ENCODE measurements around the gene TCEAL9. TPM values are rescaled to one million over a fixed set of nuclear protein-coding genes. Genes with fewer than 3 reads are reported as not detected.
"Not testable (repeated sequence)": the region's sequence is repeated elsewhere in the genome, so short reads cannot be mapped to it uniquely, and the experiment has no call there.

The TCEAL9 gene
- polyA plus RNA-seq (ENCODE audit: insufficient read length in 12 of 12) = 100 to 1,000 TPM in 11 of 12 donors, not detected in 1; 124 to 237 (median 190) TPM
- long read RNA-seq, donor 1, transcript TCEAL9-201 (2 exons, 699 nt) = minor isoform, 9 of 102 reads
- long read RNA-seq, donor 1, transcript TCEAL9-202 (3 exons, 1,033 nt) = major isoform, 60 of 102 reads
- long read RNA-seq, donor 1, transcript TCEAL9-203 (1 exons, 1,938 nt) = minor isoform, 22 of 102 reads
- long read RNA-seq, donor 1, partial matches to known transcripts = 11 of 102 reads
- long read RNA-seq, donor 1, other reads (novel, unspliced or antisense) = 0 of 102 reads
- long read RNA-seq, donor 2, transcript TCEAL9-203 (1 exons, 1,938 nt) = minor isoform, 33 of 144 reads
- long read RNA-seq, donor 2, transcript TCEAL9-201 (2 exons, 699 nt) = minor isoform, 25 of 144 reads
- long read RNA-seq, donor 2, transcript TCEAL9-202 (3 exons, 1,033 nt) = major isoform, 80 of 144 reads
- long read RNA-seq, donor 2, partial matches to known transcripts = 6 of 144 reads
- long read RNA-seq, donor 2, other reads (novel, unspliced or antisense) = 0 of 144 reads
- long read RNA-seq, donor 3, transcript TCEAL9-202 (3 exons, 1,033 nt) = major isoform, 49 of 67 reads
- long read RNA-seq, donor 3, transcript TCEAL9-203 (1 exons, 1,938 nt) = minor isoform, 11 of 67 reads
- long read RNA-seq, donor 3, transcript TCEAL9-201 (2 exons, 699 nt) = minor isoform, 7 of 67 reads
- long read RNA-seq, donor 3, partial matches to known transcripts = 0 of 67 reads
- long read RNA-seq, donor 3, other reads (novel, unspliced or antisense) = 0 of 67 reads
- long read RNA-seq, donor 4, transcript TCEAL9-203 (1 exons, 1,938 nt) = minor isoform, 5 of 39 reads
- long read RNA-seq, donor 4, transcript TCEAL9-201 (2 exons, 699 nt) = minor isoform, 5 of 39 reads
- long read RNA-seq, donor 4, transcript TCEAL9-202 (3 exons, 1,033 nt) = major isoform, 29 of 39 reads
- long read RNA-seq, donor 4, partial matches to known transcripts = 0 of 39 reads
- long read RNA-seq, donor 4, other reads (novel, unspliced or antisense) = 0 of 39 reads
- long read RNA-seq, donor 5, transcript TCEAL9-202 (3 exons, 1,033 nt) = major isoform, 75 of 111 reads
- long read RNA-seq, donor 5, transcript TCEAL9-203 (1 exons, 1,938 nt) = minor isoform, 17 of 111 reads
- long read RNA-seq, donor 5, transcript TCEAL9-201 (2 exons, 699 nt) = minor isoform, 19 of 111 reads
- long read RNA-seq, donor 5, partial matches to known transcripts = 0 of 111 reads
- long read RNA-seq, donor 5, other reads (novel, unspliced or antisense) = 0 of 111 reads
- long read RNA-seq, donor 6, transcript TCEAL9-201 (2 exons, 699 nt) = minor isoform, 19 of 99 reads
- long read RNA-seq, donor 6, transcript TCEAL9-202 (3 exons, 1,033 nt) = major isoform, 43 of 99 reads
- long read RNA-seq, donor 6, transcript TCEAL9-203 (1 exons, 1,938 nt) = minor isoform, 25 of 99 reads
- long read RNA-seq, donor 6, partial matches to known transcripts = 12 of 99 reads
- long read RNA-seq, donor 6, other reads (novel, unspliced or antisense) = 0 of 99 reads
- long read RNA-seq, donor 7, transcript TCEAL9-201 (2 exons, 699 nt) = minor isoform, 11 of 66 reads
- long read RNA-seq, donor 7, transcript TCEAL9-203 (1 exons, 1,938 nt) = minor isoform, 14 of 66 reads
- long read RNA-seq, donor 7, transcript TCEAL9-202 (3 exons, 1,033 nt) = major isoform, 36 of 66 reads
- long read RNA-seq, donor 7, partial matches to known transcripts = 5 of 66 reads
- long read RNA-seq, donor 7, other reads (novel, unspliced or antisense) = 0 of 66 reads
- long read RNA-seq, donor 8, transcript TCEAL9-202 (3 exons, 1,033 nt) = major isoform, 86 of 133 reads
- long read RNA-seq, donor 8, transcript TCEAL9-201 (2 exons, 699 nt) = minor isoform, 27 of 133 reads
- long read RNA-seq, donor 8, transcript TCEAL9-203 (1 exons, 1,938 nt) = minor isoform, 20 of 133 reads
- long read RNA-seq, donor 8, partial matches to known transcripts = 0 of 133 reads
- long read RNA-seq, donor 8, other reads (novel, unspliced or antisense) = 0 of 133 reads
- long read RNA-seq, donor 9, transcript TCEAL9-201 (2 exons, 699 nt) = minor isoform, 16 of 96 reads
- long read RNA-seq, donor 9, transcript TCEAL9-202 (3 exons, 1,033 nt) = major isoform, 62 of 96 reads
- long read RNA-seq, donor 9, transcript TCEAL9-203 (1 exons, 1,938 nt) = minor isoform, 18 of 96 reads
- long read RNA-seq, donor 9, partial matches to known transcripts = 0 of 96 reads
- long read RNA-seq, donor 9, other reads (novel, unspliced or antisense) = 0 of 96 reads
- long read RNA-seq, donor 10, transcript TCEAL9-203 (1 exons, 1,938 nt) = minor isoform, 13 of 78 reads
- long read RNA-seq, donor 10, transcript TCEAL9-202 (3 exons, 1,033 nt) = major isoform, 43 of 78 reads
- long read RNA-seq, donor 10, transcript TCEAL9-201 (2 exons, 699 nt) = minor isoform, 22 of 78 reads
- long read RNA-seq, donor 10, partial matches to known transcripts = 0 of 78 reads
- long read RNA-seq, donor 10, other reads (novel, unspliced or antisense) = 0 of 78 reads
- long read RNA-seq, donor 11, transcript TCEAL9-203 (1 exons, 1,938 nt) = minor isoform, 20 of 159 reads
- long read RNA-seq, donor 11, transcript TCEAL9-202 (3 exons, 1,033 nt) = major isoform, 98 of 159 reads
- long read RNA-seq, donor 11, transcript TCEAL9-201 (2 exons, 699 nt) = minor isoform, 25 of 159 reads
- long read RNA-seq, donor 11, partial matches to known transcripts = 6 of 159 reads
- long read RNA-seq, donor 11, other reads (novel, unspliced or antisense) = 10 of 159 reads

- peak; percentile 86 for DNase-seq
Observed at GRCh38 chrX:103356130-103356798, at the start of gene TCEAL9. Gene TCEAL9, plus strand, starts transcription at chrX:103356506. Its CDS starts 1,179 bp downstream, at chrX:103357685.

GRCh38 chrX:103309860-103310554, 46.3 kb upstream of the TCEAL9 start:
- DNase-seq = no peak

DNA sequence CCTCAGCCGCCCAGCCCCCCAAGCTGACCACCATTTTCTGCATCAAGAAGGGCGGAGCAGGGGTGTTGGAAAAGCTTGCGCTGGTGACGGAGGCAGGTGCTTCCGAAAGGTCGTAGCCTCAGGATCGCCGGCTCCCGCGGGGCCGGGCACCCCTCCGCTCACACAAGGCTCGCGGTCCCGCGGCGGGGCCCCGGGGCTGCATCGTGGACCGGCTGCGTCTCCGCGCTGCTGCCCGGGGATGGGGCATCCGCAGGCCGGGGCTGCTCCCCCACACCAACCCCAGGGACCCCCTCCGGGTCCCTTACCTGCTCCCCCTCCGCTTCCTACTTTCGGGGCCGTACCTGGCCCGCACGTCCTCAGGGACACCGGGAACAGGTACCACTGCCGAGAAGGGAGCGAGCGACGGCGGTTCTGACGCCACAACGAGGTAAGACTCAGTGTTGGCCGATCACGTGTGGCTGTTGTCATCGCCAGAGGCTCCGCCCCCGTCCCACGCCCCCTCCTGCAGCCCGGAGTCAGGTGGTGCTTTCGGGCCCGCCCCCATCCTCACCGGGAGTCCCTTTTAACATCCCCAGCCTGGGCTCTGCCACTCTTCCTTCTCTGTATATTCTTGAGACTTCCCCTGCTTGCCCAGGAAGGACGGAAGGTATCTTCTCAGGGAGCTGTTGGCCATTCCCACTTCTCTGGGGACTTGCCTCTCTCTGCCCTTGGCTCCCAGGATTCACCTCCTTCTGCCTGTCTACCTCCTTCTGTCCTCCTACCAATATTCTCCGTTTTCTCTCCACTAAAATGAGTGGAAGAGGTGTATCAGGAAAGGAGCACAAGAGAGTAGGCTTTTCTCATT, 45.5 kb upstream of the TCEAL9 start, which contains the start of gene BEX2:
TSS of gene BEX2 (minus strand) at position 436 of the 844 bp plus-strand sequence. CDS start 1,014 bp downstream, outside the sequence.
- peak; percentile 15 for DNase-seq

DNA sequence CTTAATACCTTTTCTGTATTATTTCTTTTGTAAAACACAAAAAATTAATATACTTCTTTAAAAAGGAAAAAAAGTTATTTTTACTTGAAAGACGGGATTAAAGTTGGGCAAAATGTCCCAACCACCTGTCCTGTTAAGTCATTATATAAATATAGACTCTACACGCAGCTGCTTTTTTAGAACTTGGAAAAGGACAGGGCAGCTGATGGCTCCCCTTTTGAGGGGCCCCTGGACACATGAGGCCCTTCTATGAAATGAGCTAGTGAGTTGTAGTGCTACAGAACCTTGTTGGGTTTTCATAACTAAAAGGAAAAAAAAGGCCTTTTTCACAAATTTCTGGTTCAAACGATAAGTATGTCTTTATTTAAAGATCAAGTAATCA, 44.9 kb upstream of the TCEAL9 start:
- no peak for DNase-seq

DNA sequence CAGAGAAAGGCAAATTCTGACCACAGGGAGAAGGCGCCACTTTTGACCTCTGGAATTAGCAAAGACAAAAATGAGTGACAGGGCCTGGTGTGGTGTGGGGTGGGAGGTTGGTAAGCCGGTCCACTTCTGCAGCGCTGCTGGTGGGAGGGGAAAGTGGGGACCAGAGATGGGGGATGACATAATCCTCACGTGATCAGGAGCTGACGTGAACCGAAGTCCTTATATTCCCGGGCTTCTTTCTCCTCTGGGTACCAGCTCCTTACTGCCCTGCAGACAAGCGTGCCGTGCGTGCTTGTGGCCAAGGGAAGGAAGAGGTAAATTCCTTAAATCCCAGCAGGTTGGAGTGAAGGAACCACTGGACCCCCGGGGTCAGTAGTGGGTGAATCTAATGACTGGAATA, 26.3 kb upstream of the TCEAL9 start, which contains the start of gene TCEAL7:
TSS of gene TCEAL7 (plus strand) at position 249 of the 400 bp plus-strand sequence. CDS start 1,165 bp downstream, outside the sequence.
- peak; percentile 80 for DNase-seq

DNA sequence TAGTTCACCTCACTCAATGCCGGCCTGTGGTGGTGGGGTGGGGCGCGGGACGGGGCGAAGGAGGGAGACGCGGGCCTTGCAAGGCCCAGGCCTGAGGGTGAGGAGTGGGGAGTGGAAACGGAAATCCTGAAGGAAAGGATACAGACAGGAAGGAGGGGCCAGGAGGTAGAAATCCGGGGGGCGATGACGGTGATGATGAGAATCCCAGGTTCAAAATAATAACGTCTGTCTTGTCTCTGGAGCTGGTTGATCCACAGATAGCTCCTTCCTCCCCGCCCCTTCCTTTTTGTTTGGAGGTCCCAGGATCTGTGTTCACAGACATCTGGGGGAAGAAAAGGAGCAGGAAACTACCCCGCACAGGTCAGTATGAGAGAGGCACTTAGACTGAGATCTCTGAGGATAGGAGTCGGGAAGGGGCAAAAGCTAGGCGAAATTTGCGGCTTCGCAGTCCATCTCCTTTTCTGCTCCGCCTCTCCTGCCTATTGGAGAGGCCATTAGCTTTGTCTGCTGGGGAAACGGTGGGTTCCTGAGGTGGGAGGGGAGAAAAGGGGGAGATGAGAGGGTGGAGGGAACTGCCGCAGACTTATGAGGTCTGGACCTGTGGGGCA, 25.5 kb upstream of the TCEAL9 start:
- DNase-seq = peak; percentile 47

DNA sequence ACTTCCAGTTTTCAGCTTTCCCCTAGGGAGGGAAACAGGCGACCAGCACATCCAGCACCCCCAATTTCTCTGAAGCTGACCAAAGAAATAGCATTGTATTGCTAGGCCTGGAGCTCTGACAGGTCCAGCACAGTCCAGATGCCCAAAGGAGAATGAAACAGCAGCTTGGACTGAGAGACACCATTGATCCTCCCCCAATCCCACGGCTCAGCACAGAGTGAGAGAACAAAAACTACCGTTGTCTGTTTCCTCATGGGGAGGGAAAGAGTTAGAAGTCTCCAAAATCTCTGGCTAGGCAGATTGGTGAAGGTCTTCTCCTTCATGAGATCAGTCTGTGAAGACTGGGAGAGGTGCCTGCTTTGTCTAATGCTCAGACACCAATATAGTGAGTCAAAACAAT, 17.6 kb upstream of the TCEAL9 start:
- no peak for DNase-seq

DNA sequence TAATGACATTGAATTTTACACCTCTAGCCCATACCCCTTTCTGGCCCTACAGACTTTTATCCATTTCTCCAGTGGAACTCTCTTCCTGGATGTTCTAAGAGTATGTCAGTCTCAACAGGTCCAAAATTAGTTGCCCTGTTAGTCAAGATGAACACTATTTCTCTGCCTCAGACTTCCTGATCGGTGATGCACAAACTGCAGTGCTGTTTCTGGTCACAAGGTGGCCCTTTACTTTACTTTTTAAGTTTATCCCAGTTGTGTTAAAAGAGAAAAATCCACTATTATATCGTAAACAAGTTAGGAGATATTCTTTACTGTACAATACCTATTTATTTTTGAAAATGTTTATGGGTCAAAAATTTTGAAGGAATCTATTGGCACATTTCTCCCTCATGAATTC, 13.2 kb upstream of the TCEAL9 start:
- peak; percentile 38 for DNase-seq

GRCh38 chrX:103344606-103345005, 11.7 kb upstream of the TCEAL9 start:
- DNase-seq = no peak

GRCh38 chrX:103347682-103348397, 8.5 kb upstream of the TCEAL9 start:
- no peak for DNase-seq

DNA sequence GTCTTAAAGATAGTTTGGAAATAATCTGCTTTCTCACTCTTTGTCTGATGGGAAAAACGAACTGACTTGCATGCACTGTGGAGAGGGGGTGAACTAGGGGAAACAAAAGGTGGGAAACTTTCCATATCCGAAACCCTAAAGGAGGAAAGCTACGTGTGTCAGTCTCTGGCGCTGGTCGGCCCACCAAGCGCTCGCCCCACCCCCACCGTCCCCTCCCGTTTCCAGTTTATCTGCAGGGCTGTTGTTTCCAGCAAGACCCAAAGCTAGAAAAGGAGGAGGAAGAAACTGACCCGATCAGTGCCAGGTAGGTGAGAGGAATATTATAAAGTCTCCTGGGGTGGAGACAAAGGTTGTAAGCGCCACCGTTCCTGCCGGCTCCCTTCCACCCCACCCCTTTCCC, 552 bp downstream of the TCEAL9 start:
- peak; percentile 58 for DNase-seq

- no peak for DNase-seq
Observed at GRCh38 chrX:103357871-103358270, 1.6 kb downstream of the TCEAL9 start.

DNA sequence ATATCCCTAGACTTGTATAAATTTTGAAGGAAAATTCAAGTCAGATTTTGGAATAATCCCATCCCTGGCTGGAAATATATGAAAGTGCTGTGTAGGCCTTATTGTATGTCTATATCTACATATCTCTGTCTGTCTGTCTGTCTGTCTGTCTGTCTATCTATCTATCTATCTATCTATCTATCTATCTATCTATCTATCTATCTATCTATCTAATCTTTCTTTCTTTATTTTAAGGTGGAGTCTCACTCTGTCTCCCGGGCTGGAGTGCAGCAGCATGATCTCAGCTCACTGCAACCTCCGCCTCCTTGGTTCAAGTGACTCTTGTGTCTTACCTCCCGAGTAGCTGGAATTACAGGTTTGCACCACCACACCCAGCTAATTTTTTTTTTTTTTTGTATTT, 3.3 kb downstream of the TCEAL9 start:
- not testable (repeated sequence) for DNase-seq

GRCh38 chrX:103360092-103360491, 3.8 kb downstream of the TCEAL9 start:
- DNase-seq = no peak

GRCh38 chrX:103360916-103361315, 4.6 kb downstream of the TCEAL9 start:
- no peak for DNase-seq
